ENCODE results near the gene CIROP.

CIROP gene

GRCh38 chr14:23147676-23148075 is 42.9 kb upstream of the CIROP start:
- Histone ChIP-seq H3K27ac (peak overlapping the region; percentile 91), H3K27me3 (no peaks in the 10 kb centered on the region), H3K36me3 (peaks cover 0 to 20% (median 13%) of the 10 kb centered on the region in 3 donors), H3K4me1 (peaks cover 0 to 100% (median 51%) of the 10 kb centered on the region in 4 donors), H3K9me3 (no peaks in the 10 kb centered on the region), H3K4me3 (no peak overlapping the region)
- intact Hi-C loops (cut with DNase I; ENCODE audit: low total_unique reads), result no loop called here
- DNase-seq, result no peak
- no peak for TF ChIP-seq CTCF (IDR thresholded peaks at IDR 0.05)

- Histone ChIP-seq H3K27ac (peak overlapping the region; percentile 77 to 91), H3K9me3 (no peaks in the 10 kb centered on the region), H3K4me1 (peaks cover 0 to 100% (median 52%) of the 10 kb centered on the region in 4 donors), H3K4me3 (no peak overlapping the region), H3K36me3 (peaks cover 0 to 25% (median 13%) of the 10 kb centered on the region in 3 donors), H3K27me3 (no peaks in the 10 kb centered on the region)
- no peak for DNase-seq
- no peak for TF ChIP-seq CTCF (IDR thresholded peaks at IDR 0.05)
- intact Hi-C loops (cut with DNase I; ENCODE audit: low total_unique reads), result no loop called here
Measured at GRCh38 chr14:23146980-23147379, 42.2 kb upstream of the CIROP start.

GRCh38 chr14:23146351-23146910 is 41.6 kb upstream of the CIROP start:
- intact Hi-C loops (cut with DNase I; ENCODE audit: low total_unique reads), result no loop called here
- Histone ChIP-seq H3K27me3 (no peaks in the 10 kb centered on the region), H3K27ac (peak overlapping the region; percentile 77 to 91), H3K9me3 (no peaks in the 10 kb centered on the region), H3K4me3 (no peak overlapping the region), H3K4me1 (peaks cover 0 to 100% (median 54%) of the 10 kb centered on the region in 4 donors), H3K36me3 (peaks cover 0 to 25% (median 13%) of the 10 kb centered on the region in 3 donors)
- no peak for TF ChIP-seq CTCF (IDR thresholded peaks at IDR 0.05)
- DNase-seq, result no peak

GRCh38 chr14:23145794-23146350 is 41.1 kb upstream of the CIROP start:
- Histone ChIP-seq H3K36me3 (peaks cover 0 to 22% (median 14%) of the 10 kb centered on the region in 3 donors), H3K4me1 (peaks cover 0 to 94% (median 51%) of the 10 kb centered on the region in 4 donors), H3K9me3 (no peaks in the 10 kb centered on the region), H3K27me3 (no peaks in the 10 kb centered on the region), H3K27ac (peak overlapping the region; percentile 77 to 91), H3K4me3 (no peak overlapping the region)
- intact Hi-C loops (cut with DNase I; ENCODE audit: low total_unique reads), result no loop called here
- no peak for DNase-seq
- TF ChIP-seq CTCF (IDR thresholded peaks at IDR 0.05), result no peak

- Histone ChIP-seq H3K27ac (peak overlapping the region; percentile 77 to 91), H3K4me1 (peaks cover 0 to 75% (median 44%) of the 10 kb centered on the region in 4 donors), H3K27me3 (no peaks in the 10 kb centered on the region), H3K4me3 (no peak overlapping the region), H3K36me3 (peaks cover 19 to 33% (median 25%) of the 10 kb centered on the region in 3 donors), H3K9me3 (no peaks in the 10 kb centered on the region)
- DNase-seq, result no peak
- no peak for TF ChIP-seq CTCF (IDR thresholded peaks at IDR 0.05)
- intact Hi-C loops (cut with DNase I; ENCODE audit: low total_unique reads), result no loop called here
Measured at GRCh38 chr14:23143911-23144310, 39.1 kb upstream of the CIROP start.

All from tibial artery (tissue), 4 donors.